NT2/D1 (cell line): ENCODE results near the gene CHST1.

ENCODE experiments used
- DNase-seq: peaks from one replicate; pipeline ENCODE4 v3.0.0-alpha.2; 2011; ENCODE audit warnings: low read depth, low spot score
- H3K27me3 ChIP-seq: 2 replicates; pipeline ENCODE4 v1.6.0; 2011; ENCODE audit warnings: mild to moderate bottlenecking; ENCODE audit not compliant: insufficient read length, insufficient read depth
- H3K36me3 ChIP-seq: 2 replicates; pipeline ENCODE4 v1.6.1; 2011; ENCODE audit warnings: mild to moderate bottlenecking, low read length, mixed read lengths; ENCODE audit not compliant: insufficient read depth, insufficient read length
- H3K4me1 ChIP-seq: 2 replicates; pipeline ENCODE4 v1.5.1; 2011; ENCODE audit not compliant: insufficient read depth, insufficient read length
- H3K4me3 ChIP-seq: 2 replicates; pipeline ENCODE4 v1.5.1; 2011; ENCODE audit warnings: low read depth; ENCODE audit not compliant: insufficient read length
- H3K9ac ChIP-seq: 2 replicates; pipeline ENCODE4 v1.6.0; 2011; ENCODE audit warnings: low read depth; ENCODE audit not compliant: insufficient read length
- H3K9me3 ChIP-seq: 2 replicates; pipeline ENCODE4 v1.5.1; 2011; ENCODE audit warnings: mild to moderate bottlenecking, low read length; ENCODE audit not compliant: insufficient read depth
- SUZ12 ChIP-seq: IDR thresholded peaks from 2 replicates; pipeline ENCODE4 v1.6.1; 2011; ENCODE audit not compliant: insufficient read length, insufficient read depth; ENCODE audit errors: extremely low read depth
- YY1 ChIP-seq: IDR thresholded peaks from 2 replicates; pipeline ENCODE4 v1.6.1; 2011; ENCODE audit not compliant: insufficient read length, insufficient read depth
- ZNF274 ChIP-seq: IDR thresholded peaks from 2 replicates; pipeline ENCODE4 v1.6.1; 2011; ENCODE audit warnings: mild to moderate bottlenecking, low read depth, low read length

The CHST1 gene

GRCh38 chr11:45607995-45608394 is 57.4 kb downstream of the CHST1 start:
- Histone ChIP-seq H3K9ac (no peak overlapping the region), H3K9me3 (no peaks in the 10 kb centered on the region; the same call in 1 of the 2 replicates), H3K27me3 (peaks cover 2% of the 10 kb centered on the region), H3K36me3 (no peaks in the 10 kb centered on the region), H3K4me3 (no peak overlapping the region), H3K4me1 (peaks cover 10% of the 10 kb centered on the region)
- DNase-seq, result no peak
- no peak for TF ChIP-seq YY1
- no peak for TF ChIP-seq SUZ12
- TF ChIP-seq ZNF274, result no peak

GRCh38 chr11:45606514-45607281 is 58.7 kb downstream of the CHST1 start:
- Histone ChIP-seq H3K4me3 (no peak overlapping the region), H3K9me3 (no peaks in the 10 kb centered on the region; the same call in 1 of the 2 replicates), H3K36me3 (no peaks in the 10 kb centered on the region), H3K27me3 (peaks cover 2% of the 10 kb centered on the region), H3K9ac (no peak overlapping the region), H3K4me1 (peaks cover 10% of the 10 kb centered on the region)
- peak; percentile 96 for DNase-seq
- TF ChIP-seq SUZ12, result no peak
- no peak for TF ChIP-seq YY1
- TF ChIP-seq ZNF274, result no peak

GRCh38 chr11:45605051-45605450 is 60.4 kb downstream of the CHST1 start:
- TF ChIP-seq ZNF274 (no peak), YY1 (no peak), SUZ12 (no peak)
- no peak overlapping the region for H3K4me3 ChIP-seq
- no peaks in the 10 kb centered on the region for H3K9me3 ChIP-seq
- H3K27me3 ChIP-seq, result peaks cover 2% of the 10 kb centered on the region
- DNase-seq, result no peak
- no peak overlapping the region for H3K9ac ChIP-seq
- H3K4me1 ChIP-seq, result peaks cover 10% of the 10 kb centered on the region
- H3K36me3 ChIP-seq, result no peaks in the 10 kb centered on the region

- Histone ChIP-seq H3K27me3 (peaks cover 2% of the 10 kb centered on the region), H3K9ac (no peak overlapping the region), H3K4me3 (no peak overlapping the region), H3K36me3 (no peaks in the 10 kb centered on the region), H3K9me3 (no peaks in the 10 kb centered on the region), H3K4me1 (peaks cover 10% of the 10 kb centered on the region)
- TF ChIP-seq SUZ12, result no peak
- no peak for DNase-seq
Measured at GRCh38 chr11:45603946-45604682, 61.3 kb downstream of the CHST1 start.

GRCh38 chr11:45599161-45599943 is 66.1 kb downstream of the CHST1 start:
- TF ChIP-seq YY1 (no peak), SUZ12 (no peak), ZNF274 (no peak)
- Histone ChIP-seq H3K4me1 (peaks cover 3% of the 10 kb centered on the region), H3K27me3 (peaks cover 3% of the 10 kb centered on the region), H3K4me3 (no peak overlapping the region), H3K9ac (no peak overlapping the region), H3K9me3 (no peaks in the 10 kb centered on the region), H3K36me3 (no peaks in the 10 kb centered on the region)
- no peak for DNase-seq
